GM21786 (cell line): Measurements from ENCODE around the gene C6orf163.
"Not testable (repeated sequence)": the region's sequence is repeated elsewhere in the genome, so short reads cannot be mapped to it uniquely, and the experiment has no call there.

Source experiments
- ATAC-seq: cut with Tn5 transposase; IDR thresholded peaks from one replicate; pipeline ENCODE4 v1.9.1; 2021; ENCODE audit not compliant: unreplicated experiment

Gene C6orf163

DNA sequence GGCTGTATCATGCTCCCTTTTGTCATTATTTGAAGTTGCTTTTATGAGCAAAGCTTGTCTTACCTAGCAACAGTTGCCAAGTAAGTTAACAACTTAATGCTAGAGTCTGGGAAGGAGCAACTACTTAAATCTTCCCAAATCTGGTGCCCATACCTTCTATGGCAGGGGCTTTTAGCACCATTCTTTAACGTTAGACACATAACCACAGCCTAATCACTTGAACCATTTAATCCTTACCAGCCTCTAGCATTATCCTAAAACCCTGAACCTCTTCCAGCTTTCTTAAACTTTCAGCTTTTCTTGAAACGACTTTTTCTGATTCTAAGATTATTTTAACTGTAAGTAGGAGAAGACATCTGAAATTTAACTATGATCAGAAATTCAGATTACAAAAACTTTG, at the start of gene C6orf163:
Gene C6orf163, plus strand, starts transcription at position 83 of the 400 bp plus-strand sequence. Its CDS starts 287 bp downstream, at position 370.
- no peak for ATAC-seq

DNA sequence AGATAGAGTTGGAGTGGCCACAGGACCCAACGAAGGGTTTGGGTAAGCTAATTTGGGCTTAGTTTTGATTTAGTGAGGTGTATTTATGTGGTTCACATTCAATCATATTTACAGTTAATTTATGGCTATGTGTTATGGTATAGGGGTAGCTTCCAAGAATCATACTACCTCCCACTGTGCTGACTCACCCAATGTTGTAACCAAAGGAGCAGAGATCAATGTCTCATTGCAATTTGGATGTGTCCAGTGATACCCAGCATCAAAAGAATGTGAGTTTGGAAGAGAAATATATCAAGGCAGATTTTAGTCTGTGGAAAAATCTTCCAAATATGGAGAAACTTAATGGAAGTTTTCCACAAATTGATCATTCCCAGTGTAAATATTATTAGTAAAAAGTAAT, 47.5 kb upstream of the C6orf163 start:
- no peak for ATAC-seq

DNA sequence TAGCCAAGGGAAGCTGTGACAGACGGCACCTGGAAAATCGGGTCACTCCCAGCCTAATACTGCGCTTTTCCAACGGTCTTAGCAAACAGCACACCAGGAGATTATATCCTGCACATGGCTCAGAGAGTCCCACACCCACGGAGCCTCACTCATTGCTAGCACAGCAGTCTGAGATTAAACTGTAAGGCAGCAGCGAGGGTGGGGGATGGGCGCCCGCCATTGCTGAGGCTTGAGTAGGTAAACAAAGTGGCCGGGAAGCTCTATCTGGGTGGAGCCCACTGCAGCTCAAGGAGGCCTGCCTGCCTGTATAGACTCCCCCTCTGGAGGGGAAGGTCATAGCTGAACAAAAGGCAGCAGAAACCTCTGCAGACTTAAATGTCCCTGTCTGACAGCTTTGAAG, 43.3 kb upstream of the C6orf163 start:
- ATAC-seq, result not testable (repeated sequence)

DNA sequence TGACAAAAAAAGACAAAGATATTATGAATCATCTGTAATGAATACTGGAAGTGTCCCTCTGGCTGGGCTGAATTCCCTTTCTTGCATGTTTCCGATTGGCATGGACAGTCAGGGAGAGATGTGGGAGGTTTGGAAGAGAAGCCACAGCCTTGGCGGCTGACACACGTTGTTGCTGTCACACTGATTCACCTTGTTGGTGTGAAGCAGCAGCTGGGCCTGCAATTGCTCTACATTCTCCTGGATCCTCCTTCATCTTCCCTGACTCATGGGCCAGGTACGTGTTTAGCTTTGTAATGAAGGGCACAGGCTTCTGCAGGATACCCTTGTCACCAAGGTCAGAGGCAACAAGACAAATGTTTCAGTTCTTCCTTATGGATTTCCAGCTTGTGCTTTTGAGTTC, 35.6 kb upstream of the C6orf163 start:
- ATAC-seq, result no peak

DNA sequence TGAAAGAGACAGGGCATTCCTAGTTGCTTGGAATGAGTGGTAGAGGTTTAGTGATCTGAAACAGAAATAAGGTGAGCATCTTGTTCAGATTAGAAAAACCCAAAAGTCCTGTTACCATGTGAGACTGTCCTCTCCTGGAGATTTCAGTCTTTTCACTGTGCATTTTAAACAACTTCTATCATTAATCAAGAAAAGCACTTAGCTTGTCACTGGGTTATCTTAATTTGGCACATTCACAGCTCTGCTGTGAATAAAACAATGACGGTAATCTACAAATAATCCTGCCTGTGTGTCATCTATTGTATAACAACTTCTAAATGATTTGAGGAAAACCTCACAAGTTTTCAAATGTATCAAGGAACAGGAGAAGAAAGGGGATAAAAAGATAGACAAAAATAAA, 31.8 kb upstream of the C6orf163 start:
- ATAC-seq, result no peak

DNA sequence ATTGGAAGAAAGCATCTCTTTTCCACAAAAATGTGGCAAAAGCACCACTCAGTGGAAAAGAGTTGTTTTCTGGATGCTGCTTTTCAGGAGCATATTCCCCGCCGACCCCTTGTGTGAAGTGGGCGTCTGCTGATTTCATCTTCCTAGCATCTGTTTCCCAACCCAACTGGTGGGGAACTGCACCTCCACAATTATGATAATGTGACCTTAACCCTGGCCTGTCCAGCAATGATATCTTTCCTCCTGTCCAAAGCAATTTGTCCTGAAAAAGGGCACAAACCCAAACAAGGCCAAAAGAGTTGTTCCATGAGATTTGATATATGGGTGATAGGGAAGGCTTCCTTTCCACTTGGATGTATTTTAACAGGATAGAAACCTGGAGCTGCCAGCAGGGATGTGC, 29.5 kb upstream of the C6orf163 start:
- ATAC-seq, result no peak

DNA sequence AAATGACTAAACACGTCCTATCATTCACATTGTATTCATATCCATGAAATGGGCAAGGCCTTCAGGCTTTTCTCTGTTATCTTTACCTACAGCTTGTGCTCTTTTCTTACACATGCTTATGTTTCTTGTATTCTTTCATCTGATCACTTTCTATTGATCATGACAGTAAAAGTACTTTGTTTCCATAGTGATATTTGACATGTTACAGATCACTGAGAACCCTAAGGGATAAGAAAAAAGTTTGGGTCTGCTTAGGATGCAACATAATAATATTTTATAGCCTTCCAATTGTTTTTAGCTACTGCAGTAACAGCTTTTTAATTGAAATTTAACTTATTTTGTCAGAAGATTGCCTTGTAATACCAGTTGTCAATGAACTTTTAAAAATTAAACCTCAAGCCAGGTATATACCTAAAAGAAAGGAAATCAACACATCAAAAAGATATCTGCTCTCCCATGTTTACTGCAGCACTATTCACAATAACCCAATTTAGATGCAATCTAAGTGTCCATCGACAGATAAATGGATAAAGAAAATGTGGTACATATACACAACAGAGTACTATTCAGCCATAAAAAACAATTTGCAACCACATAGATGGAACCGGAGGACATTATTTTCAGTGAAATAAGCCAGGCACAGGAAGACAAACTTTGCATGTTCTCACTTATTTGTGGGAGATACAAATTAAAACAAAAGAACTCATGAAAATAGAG, 25.2 kb upstream of the C6orf163 start:
- ATAC-seq, result no peak

DNA sequence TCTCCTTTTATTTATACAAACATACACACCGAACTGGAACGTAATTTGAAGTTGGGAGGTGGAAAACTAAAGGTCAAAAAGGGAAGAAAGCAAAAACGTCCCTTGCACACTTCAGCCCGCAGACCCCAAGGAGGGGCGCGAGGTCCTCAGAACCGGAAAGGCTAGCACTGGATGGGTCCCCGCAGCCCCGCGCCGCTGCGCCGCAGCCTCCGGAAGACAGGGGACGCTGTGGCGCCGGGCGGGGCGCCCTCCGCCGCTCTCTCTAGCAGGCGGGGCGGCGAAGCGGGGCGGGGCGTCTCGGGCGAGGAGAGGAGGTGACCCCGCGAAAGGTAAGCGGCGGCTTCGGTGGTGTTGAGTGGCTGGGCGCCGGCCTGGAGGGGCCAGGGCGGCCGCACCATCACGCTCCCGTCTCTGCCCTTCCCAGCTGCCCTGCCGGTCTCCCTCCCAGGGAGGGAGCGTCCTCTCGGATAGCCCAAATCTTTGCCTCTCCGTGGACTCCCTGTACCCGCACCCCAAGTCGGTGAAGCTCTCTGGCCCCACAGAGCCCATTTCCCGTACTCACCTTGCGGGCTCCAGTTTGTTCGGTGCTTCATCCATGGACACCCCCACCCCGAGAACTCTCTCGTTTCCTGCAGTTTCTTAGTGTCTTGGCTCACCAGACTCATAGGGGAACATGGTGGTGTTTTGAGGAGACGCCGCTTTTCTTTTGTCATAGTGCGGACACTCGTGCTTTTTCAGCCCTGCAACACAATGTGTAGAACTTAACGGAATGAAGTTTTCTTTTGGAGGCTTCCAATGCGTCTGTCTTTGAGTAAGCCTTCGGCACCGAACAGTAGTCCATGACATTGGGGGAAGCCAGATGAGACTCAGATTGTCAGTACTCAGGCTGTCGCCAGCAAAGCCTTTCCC, 22.1 kb upstream of the C6orf163 start, which contains the start of gene SMIM8:
Gene SMIM8, plus strand, starts transcription at position 285 of the 909 bp plus-strand sequence. CDS start 14,444 bp downstream, outside the sequence.
- peak; percentile 100 for ATAC-seq

DNA sequence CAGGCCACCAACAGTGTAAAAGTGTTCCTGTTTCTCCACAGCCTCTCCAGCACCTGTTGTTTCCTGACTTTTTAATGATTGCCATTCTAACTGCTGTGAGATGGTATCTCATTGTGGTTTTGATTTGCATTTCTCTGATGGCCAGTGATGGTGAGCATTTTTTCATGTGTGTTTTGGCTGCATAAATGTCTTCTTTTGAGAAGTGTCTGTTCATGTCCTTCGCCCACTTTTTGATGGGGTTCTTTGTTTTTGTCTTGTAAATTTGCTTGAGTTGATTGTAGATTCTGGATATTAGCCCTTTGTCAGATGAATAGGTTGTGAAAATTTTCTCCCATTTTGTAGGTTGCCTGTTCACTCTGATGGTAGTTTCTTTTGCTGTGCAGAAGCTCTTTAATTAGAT, 20.7 kb upstream of the C6orf163 start:
- ATAC-seq, result not testable (repeated sequence)

DNA sequence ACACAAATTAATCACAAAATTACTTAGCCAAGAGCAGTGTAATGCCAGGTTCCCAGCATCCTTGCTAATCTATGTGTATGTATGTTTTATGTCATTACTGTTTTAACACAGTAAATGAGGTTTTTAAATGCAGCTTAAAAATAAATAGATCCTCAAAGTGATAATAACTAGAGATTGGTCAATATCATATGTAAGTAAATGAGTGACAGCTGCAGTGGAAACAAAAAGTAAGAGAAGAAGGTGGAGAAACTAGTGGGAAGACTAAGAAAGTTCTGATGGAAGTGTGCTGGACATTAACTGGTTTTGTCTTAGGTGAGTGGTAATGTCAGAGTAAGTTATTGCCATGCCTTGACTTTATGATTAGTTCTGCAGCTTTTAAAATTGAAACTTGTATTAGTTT, 13.7 kb upstream of the C6orf163 start:
- ATAC-seq, result no peak

DNA sequence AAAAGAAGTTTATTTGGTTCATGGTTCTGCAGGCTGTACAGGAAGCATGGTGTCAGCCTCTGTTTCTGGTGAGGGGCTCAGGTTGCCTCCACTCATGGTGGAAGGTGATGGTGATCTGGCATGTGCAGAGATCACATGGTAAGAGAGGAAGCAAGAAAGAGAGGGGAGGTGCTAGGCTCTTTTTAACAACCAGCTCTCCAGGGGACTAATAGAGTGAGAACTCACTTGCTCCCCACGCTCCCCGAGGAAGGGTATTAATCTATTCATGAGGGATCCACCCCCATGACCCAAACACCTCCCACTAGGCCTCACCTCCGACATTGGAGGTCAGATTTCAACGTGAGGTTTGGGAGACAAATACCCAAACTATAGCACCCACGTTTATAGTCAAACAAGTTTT, 11.6 kb upstream of the C6orf163 start:
- no peak for ATAC-seq

DNA sequence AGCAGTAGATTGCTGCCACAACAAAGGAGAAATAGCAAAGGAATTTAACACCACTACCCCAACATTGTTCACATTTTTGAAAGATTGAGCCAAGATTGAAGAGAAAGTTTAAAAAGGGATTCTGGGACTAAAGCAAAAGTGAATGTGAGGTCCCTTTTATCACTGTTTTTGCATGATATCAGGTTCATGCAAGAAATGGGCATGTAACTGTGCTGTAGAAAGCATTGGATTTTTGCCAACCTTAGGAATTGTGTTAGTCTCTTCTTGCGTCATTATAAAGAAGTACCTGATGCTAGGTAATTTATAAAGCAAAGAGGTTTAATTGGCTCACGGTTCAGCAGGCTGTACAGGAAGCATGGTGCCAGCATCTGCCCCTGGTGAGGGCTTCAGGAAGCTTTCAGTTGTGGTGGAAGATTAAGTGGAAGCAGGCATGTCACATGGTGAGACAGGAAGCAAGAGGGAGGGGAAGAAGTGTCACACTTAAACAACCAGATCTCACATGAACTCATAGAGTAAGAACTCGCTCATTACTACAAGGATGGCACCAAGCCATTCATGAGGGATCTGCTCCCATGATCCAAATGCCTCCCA, 10.9 kb upstream of the C6orf163 start:
- ATAC-seq, result peak; percentile 51

DNA sequence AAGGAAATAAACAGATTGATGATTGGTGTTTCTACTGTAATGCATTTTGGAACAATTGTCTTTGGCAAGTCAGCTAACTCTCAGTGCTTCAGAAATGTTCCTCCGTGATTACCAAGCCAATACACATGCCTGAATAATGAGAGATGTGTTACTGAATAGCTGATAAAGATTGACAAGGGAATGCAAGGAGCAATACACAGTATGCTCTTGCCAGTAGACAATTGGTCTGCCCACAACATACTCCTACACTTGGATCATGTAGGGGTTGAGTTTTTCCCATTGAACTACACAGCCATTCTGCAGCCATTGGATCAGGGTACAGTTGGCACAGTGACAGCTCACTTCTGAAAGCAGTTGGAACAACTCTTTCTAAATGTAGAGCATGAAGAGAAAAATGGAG, 9.9 kb upstream of the C6orf163 start:
- no peak for ATAC-seq

DNA sequence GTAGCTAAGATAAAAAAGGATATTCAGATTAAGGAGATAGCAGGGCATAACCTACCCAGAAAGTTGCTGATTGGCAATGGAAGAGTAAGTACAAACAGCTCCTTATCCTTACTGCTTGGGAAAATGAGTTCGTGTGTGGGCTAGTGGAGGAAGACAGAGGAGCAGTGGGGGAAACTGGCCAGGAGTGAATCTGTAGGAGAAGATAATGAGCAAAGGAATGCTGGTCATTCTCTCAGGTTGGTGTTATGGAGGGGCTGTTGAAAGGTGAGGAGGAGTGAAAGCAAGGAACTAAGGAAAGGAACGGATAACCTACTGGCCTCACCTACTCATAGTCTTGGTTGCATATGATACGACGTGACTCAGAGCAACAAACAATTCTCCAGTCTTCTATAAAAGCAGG, 8.2 kb upstream of the C6orf163 start:
- no peak for ATAC-seq

DNA sequence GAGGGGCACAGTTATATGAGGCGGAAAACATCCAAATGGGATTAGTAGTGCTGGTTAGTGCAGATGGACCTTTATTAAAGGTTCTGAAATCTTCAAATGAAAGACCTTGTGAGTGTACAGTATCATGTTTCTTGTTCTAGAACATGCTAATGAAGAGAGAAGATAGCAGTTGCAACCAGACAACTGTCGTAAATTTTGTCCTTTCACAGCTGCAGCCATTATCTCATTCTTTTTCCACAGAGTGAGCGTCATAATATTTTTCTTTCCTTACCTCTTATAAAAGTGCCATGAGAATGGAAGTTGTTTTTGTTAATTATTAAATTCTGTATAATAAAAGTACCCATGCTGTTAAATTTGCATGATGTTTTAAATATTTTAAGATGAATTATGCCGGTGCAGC, 4.4 kb upstream of the C6orf163 start:
- ATAC-seq, result no peak

DNA sequence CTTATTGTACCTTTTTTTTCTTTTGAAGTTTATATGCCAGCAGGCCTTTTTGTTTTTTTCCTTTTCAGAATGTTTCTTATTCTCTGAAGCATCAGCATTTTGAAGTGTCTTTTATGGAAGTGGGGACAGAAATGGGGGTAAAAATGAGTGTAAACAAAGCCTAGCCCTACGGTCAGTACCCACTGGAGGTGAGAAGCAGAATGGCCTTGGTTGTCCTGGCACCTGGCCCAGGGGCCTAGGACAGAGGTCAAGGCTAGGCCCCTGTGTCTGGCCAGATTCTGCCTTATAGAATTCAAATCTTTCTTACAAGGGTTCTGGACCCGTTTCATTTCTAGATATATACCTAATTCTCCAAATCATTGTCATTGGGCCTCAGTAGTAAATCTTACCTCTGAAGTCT, 3.5 kb upstream of the C6orf163 start:
- no peak for ATAC-seq

DNA sequence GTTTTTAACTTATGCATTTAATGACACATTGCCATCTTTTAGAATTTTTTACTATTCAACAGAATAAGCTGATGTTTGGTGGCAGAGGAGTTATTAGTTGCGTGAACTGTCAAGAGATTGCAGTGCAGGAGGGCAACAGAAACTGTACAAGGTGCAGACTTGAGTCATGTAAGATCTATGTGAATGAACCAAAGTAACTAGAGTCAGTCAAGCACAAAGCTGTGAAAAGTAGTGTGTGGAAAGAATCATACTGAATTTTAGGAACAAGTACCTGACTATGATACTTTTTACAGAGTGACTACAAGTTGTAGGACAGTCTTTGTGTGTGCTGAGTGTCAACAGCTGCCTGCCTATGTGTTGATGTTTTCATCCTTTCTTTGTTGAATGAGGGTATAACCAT, 2.7 kb upstream of the C6orf163 start:
- ATAC-seq, result peak; percentile 98

DNA sequence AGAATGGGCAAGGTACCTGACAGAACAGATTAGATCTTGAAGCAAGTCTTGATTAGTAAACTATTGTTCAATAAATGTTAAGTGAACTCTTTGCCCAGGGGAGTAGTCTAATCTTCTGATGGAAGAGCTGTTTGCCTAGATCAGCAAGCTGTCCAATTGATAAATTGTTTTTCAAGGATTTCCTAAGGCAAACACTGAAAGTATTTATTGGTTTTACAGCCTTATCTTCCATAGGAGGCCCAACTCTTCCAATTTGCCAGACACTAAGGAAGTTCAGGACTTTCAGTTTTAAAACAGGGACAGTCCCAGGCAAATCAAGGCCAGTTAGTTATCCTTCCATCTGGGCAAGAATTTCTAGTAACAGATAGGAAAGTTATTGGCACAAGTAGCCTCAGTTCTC, 1.8 kb upstream of the C6orf163 start:
- no peak for ATAC-seq

DNA sequence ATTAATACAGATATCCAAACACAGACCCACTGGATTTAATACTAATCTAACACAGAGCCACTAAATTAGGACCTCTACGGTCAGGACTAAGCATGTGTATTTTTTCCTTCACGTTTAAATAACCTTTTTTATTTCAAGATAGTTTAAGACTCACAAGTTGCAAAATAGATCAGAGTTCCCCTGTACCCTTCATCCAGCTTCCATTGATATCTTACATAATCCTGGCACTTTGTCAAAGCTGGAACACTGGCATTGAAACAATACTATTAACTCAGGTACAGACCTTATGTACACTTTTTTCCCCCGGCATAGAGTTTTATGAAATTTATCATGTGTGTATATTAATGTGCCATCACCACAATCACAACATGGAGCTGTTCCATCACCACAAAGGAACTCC, 2.1 kb downstream of the C6orf163 start:
- ATAC-seq, result no peak

DNA sequence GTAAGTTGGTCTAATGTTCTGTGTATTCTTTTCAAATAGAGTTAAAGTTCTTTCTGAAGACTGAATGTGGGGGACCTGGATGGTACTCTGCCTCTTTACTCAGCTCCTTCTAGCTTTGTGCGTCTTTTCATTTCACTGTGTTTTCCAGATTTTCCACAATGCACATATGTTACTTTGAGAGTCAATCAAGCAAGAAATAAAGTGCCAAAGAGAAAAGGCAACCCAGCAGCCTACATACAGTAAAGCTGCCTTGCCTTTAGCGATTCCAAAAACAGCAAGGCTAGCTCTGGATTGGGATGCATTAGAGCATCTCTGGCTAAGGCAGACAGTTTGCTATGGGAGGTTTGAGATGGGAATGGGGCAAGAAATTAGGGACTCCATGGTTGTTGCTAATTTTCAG, 5.3 kb downstream of the C6orf163 start:
- no peak for ATAC-seq

DNA sequence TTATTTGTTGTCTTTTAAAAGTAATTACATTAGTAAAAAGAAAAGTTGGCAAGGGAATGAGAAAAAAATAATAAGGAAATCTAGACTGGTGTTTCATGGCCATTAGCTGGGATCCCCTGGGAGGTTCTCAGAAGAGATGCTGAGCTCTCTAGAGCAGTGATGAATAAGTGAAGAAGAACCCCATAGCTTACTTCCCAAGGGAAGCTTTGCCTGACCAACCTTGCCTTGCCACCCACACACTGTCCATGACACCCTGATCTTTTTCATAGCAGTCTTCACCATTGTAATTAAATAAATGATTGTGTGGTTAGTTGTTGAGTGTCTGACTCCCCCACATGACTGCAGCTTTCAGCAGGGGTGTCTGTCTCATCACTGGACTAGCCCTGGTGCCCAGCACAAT, 5.9 kb downstream of the C6orf163 start:
- ATAC-seq, result no peak

DNA sequence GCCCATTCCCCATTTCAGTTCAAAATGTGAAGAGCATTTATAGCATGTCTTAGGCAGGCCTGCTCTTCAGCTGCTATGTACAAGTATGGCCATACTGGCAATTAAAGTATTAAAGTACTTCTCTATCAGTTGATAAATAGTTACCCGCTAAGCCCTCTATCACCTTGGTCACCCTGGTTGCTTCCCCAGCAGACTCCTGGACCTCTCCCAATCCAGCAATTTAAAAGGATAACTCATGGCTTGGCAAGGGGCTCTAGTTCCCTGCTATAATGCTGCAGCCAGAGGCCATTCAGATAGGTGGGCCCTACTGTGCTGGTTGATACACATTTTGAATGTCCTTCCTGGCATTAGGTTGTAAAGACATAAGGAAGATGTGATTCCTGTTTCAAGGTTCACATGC, 7.0 kb downstream of the C6orf163 start:
- ATAC-seq, result no peak
